Activated CD4-positive, alpha-beta T cell treated with anti-CD3 and anti-CD28 coated beads, Interleukin-2, Interleukin-4, amounts not matched to agents 100 ng/mL and 50 ng/mL, durations not matched to agents 16 hours and 8 hours (primary cell): Measurements from ENCODE around the gene RPS5.
"Not testable (repeated sequence)": the region's sequence is repeated elsewhere in the genome, so short reads cannot be mapped to it uniquely, and the experiment has no call there.

Source experiments
- DNase-seq: peaks from one replicate; pipeline ENCODE4 v3.0.0-alpha.2; 2020; ENCODE audit warnings: low spot score

The RPS5 gene

GRCh38 chr19:58385891-58386575, 1.0 kb upstream of the RPS5 start:
- DNase-seq = peak; percentile 39

- no peak for DNase-seq
Measured at GRCh38 chr19:58387338-58388174, 487 bp downstream of the RPS5 start.

- DNase-seq = no peak
Measured at GRCh38 chr19:58388175-58388526, 1.1 kb downstream of the RPS5 start.

GRCh38 chr19:58392945-58393724, 6.1 kb downstream of the RPS5 start:
- DNase-seq = no peak

- DNase-seq = no peak
Measured at GRCh38 chr19:58393725-58394033, 6.6 kb downstream of the RPS5 start.

GRCh38 chr19:58394821-58395219, 7.8 kb downstream of the RPS5 start:
- DNase-seq = no peak

DNA sequence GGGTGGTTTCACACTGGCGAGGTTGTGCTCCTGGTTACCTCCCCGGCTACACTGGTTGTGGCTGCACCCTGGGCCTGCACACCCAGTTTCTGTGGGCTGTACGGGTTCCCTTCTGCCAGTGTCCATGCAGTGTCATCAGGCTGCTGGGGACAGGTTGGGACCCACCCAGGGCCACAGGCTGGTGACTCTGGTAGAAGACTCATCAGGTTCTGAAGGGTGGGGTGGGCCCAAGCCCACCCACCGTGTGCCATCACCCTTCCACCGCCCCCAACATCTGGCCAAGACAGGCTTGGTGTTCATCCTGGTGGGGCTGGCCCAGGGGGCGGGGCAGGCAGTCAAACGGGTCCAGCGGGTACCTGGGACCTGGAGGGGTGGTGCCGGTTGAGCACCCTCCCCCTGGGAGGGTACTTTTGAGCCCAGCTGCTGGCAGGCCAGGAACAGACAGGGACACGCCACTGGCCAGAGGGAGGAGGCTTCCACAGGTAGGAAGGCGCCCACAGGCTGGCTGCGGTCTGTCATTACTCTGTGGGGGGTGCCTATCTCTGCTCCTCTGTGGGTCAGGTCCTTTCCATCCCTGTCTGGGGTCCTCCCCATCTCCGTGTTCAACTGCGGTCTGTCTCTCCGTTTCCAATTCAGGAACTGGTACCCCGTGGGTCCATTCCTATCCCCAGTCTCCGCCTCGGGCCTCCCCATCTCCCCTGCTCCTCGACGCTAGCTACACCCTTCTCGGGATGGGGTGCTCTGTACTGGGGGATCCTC, 8.3 kb downstream of the RPS5 start, which contains the start of gene RNF225:
RNF225 (plus strand) TSS at position 437 of the 759 bp plus-strand sequence. CDS start 434 bp downstream, outside the sequence.
- DNase-seq = no peak

DNA sequence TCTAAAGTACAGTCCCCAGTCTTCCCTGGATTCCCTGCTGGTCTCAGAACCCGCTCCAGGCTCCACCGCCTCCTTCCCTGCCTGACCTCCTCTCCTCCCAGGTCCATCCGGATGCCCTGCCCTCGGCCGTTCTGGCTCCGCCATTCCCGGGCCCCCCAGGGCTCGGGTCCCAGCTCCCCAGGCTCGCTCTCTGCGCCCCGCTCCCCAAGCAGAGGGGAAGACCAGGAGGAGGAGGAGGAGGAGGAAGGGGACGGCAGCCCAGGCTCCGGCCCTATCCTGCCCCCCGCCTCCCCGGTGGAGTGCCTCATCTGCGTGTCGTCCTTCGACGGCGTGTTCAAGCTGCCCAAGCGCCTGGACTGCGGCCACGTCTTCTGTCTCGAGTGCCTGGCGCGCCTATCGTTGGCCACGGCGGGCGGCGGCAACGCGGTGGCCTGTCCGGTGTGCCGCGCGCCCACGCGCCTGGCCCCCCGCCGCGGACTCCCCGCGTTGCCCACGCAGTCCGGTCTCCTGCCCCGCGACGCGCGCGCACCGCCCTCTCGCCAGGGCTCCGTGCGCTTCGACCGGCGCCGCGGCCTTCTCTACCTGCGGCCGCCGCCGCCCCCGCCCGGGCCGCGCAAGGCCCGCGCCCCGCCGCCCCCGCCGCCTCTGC, 9.0 kb downstream of the RPS5 start:
- DNase-seq = no peak

DNA sequence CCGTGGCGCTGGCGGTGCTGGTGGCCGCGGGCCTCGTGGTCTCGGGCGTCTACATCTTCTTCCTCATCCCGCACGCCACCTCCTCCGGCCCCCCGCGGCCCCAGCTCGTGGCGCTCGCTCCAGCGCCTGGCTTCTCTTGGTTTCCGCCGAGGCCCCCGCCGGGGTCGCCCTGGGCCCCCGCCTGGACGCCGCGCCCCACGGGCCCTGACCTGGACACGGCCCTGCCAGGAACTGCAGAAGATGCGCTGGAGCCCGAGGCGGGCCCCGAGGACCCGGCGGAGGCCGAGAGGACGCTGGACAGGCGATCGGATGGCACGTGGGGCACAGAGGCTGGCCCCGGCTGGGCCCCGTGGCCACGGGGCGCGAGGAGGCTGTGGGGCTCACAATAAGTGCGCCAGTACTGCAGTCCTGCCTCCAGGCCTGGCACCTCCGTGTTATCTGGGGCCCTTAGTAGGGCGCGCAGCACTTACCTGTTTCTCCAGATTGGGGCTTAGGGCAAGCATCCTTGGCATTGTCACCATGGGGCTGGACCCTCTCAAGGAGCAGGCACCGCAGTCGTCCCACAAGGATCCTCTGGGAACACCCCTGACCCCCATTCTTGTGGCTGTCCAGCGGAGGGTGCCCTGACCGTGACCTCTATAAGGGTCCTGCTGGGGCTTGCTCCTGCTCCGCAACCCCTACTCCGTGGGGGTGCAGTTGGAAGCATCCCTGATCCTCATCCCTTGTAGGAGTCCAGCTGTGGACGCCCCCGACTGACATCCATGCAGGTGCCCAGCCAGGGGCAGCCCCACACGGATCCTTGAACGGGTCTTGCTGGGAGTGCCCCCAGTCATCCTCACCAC, 9.8 kb downstream of the RPS5 start:
- no peak for DNase-seq

DNA sequence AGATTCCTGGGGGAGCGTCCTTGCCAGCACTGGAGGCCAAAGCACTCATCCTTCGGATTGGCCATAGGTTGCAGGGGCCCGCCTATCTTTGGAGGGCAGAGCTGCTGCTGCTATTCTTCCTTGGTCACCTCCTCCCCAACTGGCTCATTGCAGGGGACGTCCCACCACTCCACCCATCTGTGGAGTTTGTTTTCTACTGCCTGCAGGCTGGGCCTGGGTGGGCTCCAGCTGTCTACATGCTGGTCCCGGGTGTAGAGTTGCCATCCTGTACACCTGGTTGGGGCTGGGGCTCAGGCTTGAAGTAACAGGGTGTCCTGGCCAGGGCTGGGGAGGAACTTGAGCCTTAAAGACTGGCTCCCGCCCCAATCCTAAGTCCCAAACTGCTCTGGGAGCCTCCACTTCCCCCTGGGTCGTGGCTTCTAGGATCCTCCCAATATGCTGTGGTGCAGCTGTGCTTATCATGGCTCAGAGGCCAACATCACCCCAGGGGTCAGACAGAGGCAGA, 10.5 kb downstream of the RPS5 start:
- no peak for DNase-seq

DNA sequence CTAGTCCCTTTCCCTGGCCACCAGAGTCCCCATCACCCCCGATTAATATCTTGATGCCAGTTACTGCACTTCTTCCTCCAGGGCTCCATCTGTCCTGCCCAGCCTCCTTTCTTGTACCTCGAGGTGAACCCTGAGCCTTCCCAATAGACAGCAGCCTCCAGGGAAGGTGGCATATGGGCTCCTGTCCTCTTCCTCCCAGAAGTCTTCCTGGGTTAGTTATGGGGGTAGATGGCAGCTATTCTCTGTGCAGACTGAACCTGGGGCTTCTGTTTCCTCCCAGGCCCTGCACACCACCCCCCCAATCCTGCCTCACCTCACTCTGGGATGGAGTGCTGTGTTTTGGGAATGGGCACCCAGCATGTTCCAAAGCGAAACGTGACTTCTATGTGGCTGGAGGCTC, 11.0 kb downstream of the RPS5 start:
- DNase-seq = no peak

DNA sequence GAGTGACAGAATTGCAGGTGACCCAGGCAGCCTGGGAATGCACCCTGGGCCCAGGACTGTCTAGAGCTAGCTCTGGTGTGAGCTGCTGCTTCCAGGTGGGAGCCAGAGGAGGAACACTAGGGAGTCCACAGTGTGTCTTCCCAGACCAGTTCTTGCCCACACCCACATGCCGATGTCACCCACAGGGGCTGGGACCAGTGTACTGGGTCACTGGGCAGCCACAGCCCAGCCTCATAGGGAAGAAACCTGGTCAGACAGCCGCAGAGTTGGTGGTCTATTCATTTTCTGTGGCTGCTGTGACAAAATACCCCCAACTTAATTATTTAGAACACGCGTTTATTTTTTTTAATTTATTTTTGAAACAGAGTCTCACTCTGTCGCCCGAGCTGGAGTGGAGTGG, 11.5 kb downstream of the RPS5 start:
- no peak for DNase-seq

DNA sequence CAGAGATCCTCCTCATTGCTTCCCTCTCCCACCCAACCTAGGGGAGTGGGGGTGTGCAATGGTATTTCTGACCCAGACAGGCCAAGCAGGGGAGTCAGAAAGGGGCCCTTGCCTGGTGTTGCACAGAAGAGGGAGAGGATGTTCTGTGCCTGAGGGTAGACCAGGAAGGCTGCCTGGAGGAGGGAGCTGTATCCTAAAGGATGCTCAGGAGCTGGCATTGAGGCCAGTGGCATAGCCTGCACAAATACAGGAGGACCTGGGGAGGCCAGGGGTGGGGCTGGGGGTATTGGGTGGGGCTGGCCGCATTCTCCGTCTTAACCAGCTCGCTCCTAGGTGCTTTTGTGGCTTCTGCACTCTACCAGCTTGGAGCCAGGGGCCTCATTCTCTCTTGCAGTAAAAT, 12.8 kb downstream of the RPS5 start:
- no peak for DNase-seq

GRCh38 chr19:58400316-58400915, 13.3 kb downstream of the RPS5 start:
- no peak for DNase-seq

GRCh38 chr19:58400916-58401839, 14.1 kb downstream of the RPS5 start:
- peak; percentile 100 for DNase-seq

DNA sequence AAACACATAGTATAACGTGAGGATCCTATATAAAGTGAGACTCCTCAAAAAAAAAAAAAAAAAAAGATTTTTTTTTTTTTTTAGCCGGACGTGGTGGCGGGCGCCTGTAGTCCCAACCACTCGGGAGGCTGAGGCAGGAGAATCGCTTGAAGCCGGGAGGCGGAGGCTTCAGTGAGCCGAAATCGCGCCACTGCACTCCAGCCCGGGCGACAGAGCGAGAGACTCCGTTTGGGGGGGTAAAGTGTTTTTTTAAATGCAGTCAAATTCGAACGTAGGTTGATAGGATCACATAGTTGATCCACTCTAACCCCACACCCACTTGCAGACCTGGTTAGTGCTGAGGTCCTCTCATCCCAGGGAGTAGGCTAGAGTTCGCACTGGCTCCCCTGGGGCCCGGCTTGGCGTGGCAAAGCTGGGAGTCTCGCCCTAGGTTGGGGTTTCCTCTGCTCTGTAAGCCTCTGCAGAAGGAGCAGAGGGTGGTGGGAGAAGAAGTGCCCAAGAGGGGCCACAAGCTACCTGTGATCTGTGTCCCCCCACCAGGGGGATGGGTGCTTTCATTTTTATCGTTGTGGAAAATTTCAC, 14.9 kb downstream of the RPS5 start:
- DNase-seq = no peak

DNA sequence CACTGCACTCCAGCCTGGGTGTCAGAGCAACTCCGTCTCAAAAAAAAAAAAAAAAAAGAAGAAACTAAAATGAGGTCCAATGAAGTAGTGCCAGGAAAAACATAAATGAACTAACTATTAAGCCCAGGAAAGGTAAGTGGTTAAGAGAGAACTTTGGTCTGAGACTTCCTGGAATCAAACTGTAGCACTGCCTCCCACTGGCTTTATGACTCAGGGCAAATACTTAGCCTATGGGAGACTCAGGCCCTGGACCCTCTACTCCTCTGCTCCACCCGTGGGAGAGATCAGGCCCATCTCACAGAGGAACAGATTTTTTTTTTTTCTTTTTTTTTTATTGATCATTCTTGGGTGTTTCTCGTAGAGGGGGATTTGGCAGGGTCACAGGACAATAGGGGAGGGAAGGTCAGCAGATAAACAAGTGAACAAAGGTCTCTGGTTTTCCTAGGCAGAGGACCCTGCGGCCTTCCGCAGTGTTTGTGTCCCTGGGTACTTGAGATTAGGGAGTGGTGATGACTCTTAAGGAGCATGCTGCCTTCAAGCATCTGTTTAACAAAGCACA, 16.9 kb downstream of the RPS5 start:
- not testable (repeated sequence) for DNase-seq
